Subcutaneous abdominal adipose tissue (tissue), 5 donors: ENCODE measurements around the gene ZNF521.

Source experiments
- H3K27ac ChIP-seq: one replicate; pipeline ENCODE4 v1.7.0; 2013; ENCODE audit warnings: low read depth, mild to moderate bottlenecking, inconsistent platforms, low read length, moderate library complexity
- H3K27me3 ChIP-seq, 5 donors: one replicate each; pipeline ENCODE4 v1.7.0; 2013; ENCODE audit warnings: low read length in 5 of 5, inconsistent platforms in 1 of 5; ENCODE audit not compliant: control insufficient read depth in 5 of 5, insufficient read depth in 4 of 5
- H3K36me3 ChIP-seq, 5 donors: one replicate each; pipeline ENCODE4 v1.7.0; 2013; ENCODE audit warnings: low read length in 5 of 5; ENCODE audit not compliant: control insufficient read depth in 5 of 5, insufficient read depth in 5 of 5
- H3K4me1 ChIP-seq, 5 donors: one replicate each; pipeline ENCODE4 v1.7.0; 2013; ENCODE audit warnings: low read length in 5 of 5, mild to moderate bottlenecking in 3 of 5, moderate library complexity in 1 of 5; ENCODE audit not compliant: control insufficient read depth in 5 of 5, insufficient read depth in 5 of 5
- H3K4me3 ChIP-seq, 5 donors: one replicate each; pipeline ENCODE4 v1.7.0; 2013; ENCODE audit warnings: low read length in 5 of 5, low read depth in 1 of 5
- H3K9ac ChIP-seq, 5 donors: one replicate each; pipeline ENCODE4 v1.7.0; 2013; ENCODE audit warnings: low read length in 5 of 5, mild to moderate bottlenecking in 4 of 5, moderate library complexity in 3 of 5
- H3K9me3 ChIP-seq, 5 donors: one replicate each; pipeline ENCODE4 v1.7.0; 2013; ENCODE audit warnings: low read length in 5 of 5; ENCODE audit not compliant: control insufficient read depth in 5 of 5
- donor health status: healthy.
- donor health status: healthy.
- donor health status: healthy.
- donor health status: healthy.
- donor health status: healthy.

The ZNF521 gene

GRCh38 chr18:25351777-25352628 is at the start of gene ZNF521:
TSS of gene ZNF521 (minus strand) at chr18:25352166. CDS start at chr18:25350946, 1,220 bp downstream.
- Histone ChIP-seq H3K9ac (peak within 1 kb of the TSS; percentile 66 to 83 (median 73)), H3K4me1 (peaks cover 0 to 33% (median 19%) of the 10 kb centered on the region in 5 donors), H3K27ac (peak within 1 kb of the TSS; percentile 93), H3K9me3 (no peaks in the 10 kb centered on the region), H3K4me3 (peak within 1 kb of the TSS; percentile 84 to 96 (median 88)), H3K27me3 (no peaks in the 10 kb centered on the region), H3K36me3 (no peaks in the 10 kb centered on the region)

- H3K9ac ChIP-seq = no peak overlapping the region
- H3K27me3 ChIP-seq = no peaks in the 10 kb centered on the region
- peaks cover 0 to 6% (median 4%) of the 10 kb centered on the region in 5 donors for H3K9me3 ChIP-seq
- no peaks in the 10 kb centered on the region for H3K36me3 ChIP-seq
- no peak overlapping the region for H3K27ac ChIP-seq
- no peak overlapping the region for H3K4me3 ChIP-seq
- H3K4me1 ChIP-seq = no peaks in the 10 kb centered on the region
Measured at GRCh38 chr18:25399554-25399953, 47.6 kb upstream of the ZNF521 start.

- no peak overlapping the region for H3K27ac ChIP-seq
- no peaks in the 10 kb centered on the region for H3K27me3 ChIP-seq
- H3K36me3 ChIP-seq = no peaks in the 10 kb centered on the region
- H3K4me1 ChIP-seq = no peaks in the 10 kb centered on the region
- peaks cover 0 to 13% (median 5%) of the 10 kb centered on the region in 5 donors for H3K9me3 ChIP-seq
- H3K9ac ChIP-seq = no peak overlapping the region
- H3K4me3 ChIP-seq = no peak overlapping the region
Measured at GRCh38 chr18:25392192-25392591, 40.2 kb upstream of the ZNF521 start.

GRCh38 chr18:25373432-25374179 is 21.6 kb upstream of the ZNF521 start:
- H3K4me1 ChIP-seq = peaks cover 0 to 27% (median 23%) of the 10 kb centered on the region in 5 donors
- H3K27me3 ChIP-seq = no peaks in the 10 kb centered on the region
- H3K27ac ChIP-seq = peak overlapping the region; percentile 38
- H3K4me3 ChIP-seq = no peak overlapping the region
- no peak overlapping the region for H3K9ac ChIP-seq
- no peaks in the 10 kb centered on the region for H3K9me3 ChIP-seq
- H3K36me3 ChIP-seq = no peaks in the 10 kb centered on the region

GRCh38 chr18:25370391-25370790 is 18.4 kb upstream of the ZNF521 start:
- no peaks in the 10 kb centered on the region for H3K9me3 ChIP-seq
- H3K27ac ChIP-seq = peak overlapping the region; percentile 43
- H3K9ac ChIP-seq = peak overlapping the region in 2 of 5 donors; percentile 36 to 56
- H3K36me3 ChIP-seq = no peaks in the 10 kb centered on the region
- H3K4me1 ChIP-seq = peaks cover 0 to 26% (median 20%) of the 10 kb centered on the region in 5 donors
- peak overlapping the region in 4 of 5 donors; percentile 3 to 32 (median 25) for H3K4me3 ChIP-seq
- no peaks in the 10 kb centered on the region for H3K27me3 ChIP-seq

GRCh38 chr18:25365242-25365641 is 13.3 kb upstream of the ZNF521 start:
- no peak overlapping the region for H3K4me3 ChIP-seq

GRCh38 chr18:25364732-25365131 is 12.8 kb upstream of the ZNF521 start:
- Histone ChIP-seq H3K27ac (no peak overlapping the region), H3K4me3 (no peak overlapping the region), H3K9ac (no peak overlapping the region), H3K4me1 (peaks cover 0 to 12% (median 5%) of the 10 kb centered on the region in 5 donors), H3K36me3 (no peaks in the 10 kb centered on the region), H3K27me3 (no peaks in the 10 kb centered on the region), H3K9me3 (peaks cover 0 to 2% (median 0%) of the 10 kb centered on the region in 5 donors)

More at GRCh38 chr18:25365242-25365641, 13.3 kb upstream of the ZNF521 start:
- H3K27ac ChIP-seq = no peak overlapping the region
- H3K4me1 ChIP-seq = peaks cover 0 to 12% (median 8%) of the 10 kb centered on the region in 5 donors
- peaks cover 0 to 2% (median 0%) of the 10 kb centered on the region in 5 donors for H3K9me3 ChIP-seq
- no peaks in the 10 kb centered on the region for H3K36me3 ChIP-seq
- H3K27me3 ChIP-seq = no peaks in the 10 kb centered on the region
- no peak overlapping the region for H3K9ac ChIP-seq

- peaks cover 0 to 5% (median 0%) of the 10 kb centered on the region in 5 donors for H3K4me1 ChIP-seq
- H3K9me3 ChIP-seq = peaks cover 0 to 2% (median 0%) of the 10 kb centered on the region in 5 donors
- no peak overlapping the region for H3K4me3 ChIP-seq
- no peak overlapping the region for H3K9ac ChIP-seq
- no peaks in the 10 kb centered on the region for H3K36me3 ChIP-seq
- H3K27me3 ChIP-seq = no peaks in the 10 kb centered on the region
- H3K27ac ChIP-seq = no peak overlapping the region
Measured at GRCh38 chr18:25360301-25360899, 8.4 kb upstream of the ZNF521 start.

- Histone ChIP-seq H3K27me3 (no peaks in the 10 kb centered on the region), H3K9me3 (no peaks in the 10 kb centered on the region), H3K27ac (peak overlapping the region; percentile 84), H3K36me3 (no peaks in the 10 kb centered on the region), H3K4me3 (peak overlapping the region; percentile 55 to 76 (median 62)), H3K9ac (peak overlapping the region in 3 of 5 donors; percentile 38 to 83 (median 80)), H3K4me1 (peaks cover 0 to 29% (median 19%) of the 10 kb centered on the region in 5 donors)
Measured at GRCh38 chr18:25353080-25353479, 1.1 kb upstream of the ZNF521 start.
